Measurements from ENCODE around the gene SPRYD7.
"Not testable (repeated sequence)": the region's sequence is repeated elsewhere in the genome, so short reads cannot be mapped to it uniquely, and the experiment has no call there.

Gene SPRYD7, protein sequence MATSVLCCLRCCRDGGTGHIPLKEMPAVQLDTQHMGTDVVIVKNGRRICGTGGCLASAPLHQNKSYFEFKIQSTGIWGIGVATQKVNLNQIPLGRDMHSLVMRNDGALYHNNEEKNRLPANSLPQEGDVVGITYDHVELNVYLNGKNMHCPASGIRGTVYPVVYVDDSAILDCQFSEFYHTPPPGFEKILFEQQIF

DNA sequence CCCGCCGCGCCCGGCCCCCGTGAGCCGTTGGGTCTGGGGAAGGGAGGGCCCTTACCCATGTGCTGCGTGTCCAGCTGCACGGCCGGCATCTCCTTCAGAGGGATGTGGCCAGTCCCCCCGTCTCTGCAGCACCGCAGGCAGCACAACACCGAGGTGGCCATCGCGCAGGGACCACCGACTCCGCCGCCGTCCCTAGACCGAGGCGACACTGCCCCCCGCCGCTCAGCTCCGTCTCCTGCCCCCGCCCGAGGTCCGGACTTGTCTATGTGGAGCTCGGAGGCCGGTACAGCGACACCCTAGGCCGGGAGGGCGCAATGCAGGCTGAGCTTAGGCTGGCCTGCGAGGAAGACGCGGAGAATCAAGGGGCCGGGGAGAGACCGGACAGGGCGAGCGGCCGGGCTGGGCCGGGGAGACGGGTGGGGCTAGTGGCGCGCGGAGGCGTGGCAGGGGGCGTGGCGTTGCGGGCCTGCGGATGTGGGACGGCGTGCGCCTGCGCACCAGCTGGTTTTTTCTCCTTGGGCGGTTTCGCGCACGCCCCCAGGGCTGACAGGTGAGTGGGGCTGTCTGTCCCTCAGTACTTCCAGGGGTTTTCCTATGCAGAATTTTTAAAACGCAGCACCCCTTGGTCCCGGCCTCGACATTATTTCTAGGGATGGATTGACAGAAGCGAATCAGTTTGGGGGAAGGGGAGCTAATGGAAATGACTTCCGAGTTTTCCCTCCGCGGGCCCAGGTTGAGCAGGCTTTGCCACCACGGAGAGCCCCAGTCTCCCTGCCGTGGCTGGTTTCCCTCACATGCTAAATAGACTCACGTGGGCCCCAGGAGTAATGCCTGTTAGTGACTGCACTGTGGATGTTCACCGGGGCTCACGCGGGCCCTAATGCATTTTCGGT is at the start of gene SPRYD7:
Gene SPRYD7, minus strand, starts transcription at position 266 of the 893 bp plus-strand sequence. Its CDS starts 105 bp downstream, at position 161.
- peak; percentile 97 for DNase-seq (ENCODE audit: low read depth)

DNA sequence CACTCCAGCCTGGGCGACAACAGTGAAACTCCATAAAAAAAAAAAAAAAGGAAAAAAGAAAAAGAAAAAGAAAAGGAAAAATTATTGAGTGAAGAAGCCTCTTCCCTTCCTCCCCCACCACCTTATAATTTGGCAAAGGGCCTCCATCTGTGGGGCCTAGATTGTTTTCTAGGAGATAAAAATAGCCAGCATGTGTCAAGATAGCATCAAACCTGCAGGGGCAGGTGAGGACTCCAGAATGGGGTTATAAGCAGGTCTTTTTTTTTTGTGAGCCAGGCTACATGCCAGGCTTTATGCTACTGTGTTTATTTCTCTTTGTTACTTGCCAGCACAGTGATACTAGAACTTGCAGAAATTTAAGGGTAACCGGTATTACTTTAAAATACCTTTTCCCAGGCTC is 49.0 kb upstream of the SPRYD7 start:
- DNase-seq (ENCODE audit: low read depth), result no peak

DNA sequence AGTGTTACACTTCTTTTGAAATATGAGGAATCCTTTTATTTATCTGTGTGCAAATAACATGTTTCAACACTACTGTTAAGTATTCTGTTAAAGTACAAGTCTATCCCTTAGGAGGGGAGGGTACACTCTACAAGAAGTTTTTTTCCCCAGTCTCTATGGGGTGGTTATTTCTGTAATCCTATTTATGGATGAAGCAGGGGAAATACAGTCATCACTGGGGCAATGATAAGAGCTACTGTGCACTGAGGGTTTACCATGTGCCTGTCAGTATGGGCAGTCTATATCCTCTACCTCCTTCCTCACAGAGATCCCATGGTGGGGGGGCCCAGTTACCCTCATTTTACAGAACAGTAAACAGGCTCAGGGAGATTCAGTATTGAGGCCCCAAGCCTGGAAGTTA is 44.1 kb upstream of the SPRYD7 start:
- no peak for DNase-seq (ENCODE audit: low read depth)

DNA sequence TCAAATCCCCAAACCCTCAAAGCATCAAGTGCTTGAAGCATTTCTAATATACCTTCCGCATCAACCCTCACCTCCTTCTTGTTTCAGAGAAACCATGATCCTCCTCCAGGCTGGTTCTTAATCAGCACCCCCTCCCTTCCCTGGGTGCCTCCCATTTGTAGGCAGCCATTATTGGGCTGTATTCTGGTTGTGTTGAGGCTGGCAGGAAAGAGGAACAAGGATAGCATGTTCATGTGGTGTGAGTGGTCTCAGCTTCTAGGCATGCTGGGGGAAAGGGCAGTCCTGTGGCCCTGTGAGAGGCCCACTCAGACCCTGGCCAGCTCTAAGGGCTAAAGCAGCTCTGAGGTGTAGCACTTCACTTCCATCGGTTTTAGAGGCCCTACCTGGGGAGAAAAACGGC is 41.9 kb upstream of the SPRYD7 start:
- no peak for DNase-seq (ENCODE audit: low read depth)

DNA sequence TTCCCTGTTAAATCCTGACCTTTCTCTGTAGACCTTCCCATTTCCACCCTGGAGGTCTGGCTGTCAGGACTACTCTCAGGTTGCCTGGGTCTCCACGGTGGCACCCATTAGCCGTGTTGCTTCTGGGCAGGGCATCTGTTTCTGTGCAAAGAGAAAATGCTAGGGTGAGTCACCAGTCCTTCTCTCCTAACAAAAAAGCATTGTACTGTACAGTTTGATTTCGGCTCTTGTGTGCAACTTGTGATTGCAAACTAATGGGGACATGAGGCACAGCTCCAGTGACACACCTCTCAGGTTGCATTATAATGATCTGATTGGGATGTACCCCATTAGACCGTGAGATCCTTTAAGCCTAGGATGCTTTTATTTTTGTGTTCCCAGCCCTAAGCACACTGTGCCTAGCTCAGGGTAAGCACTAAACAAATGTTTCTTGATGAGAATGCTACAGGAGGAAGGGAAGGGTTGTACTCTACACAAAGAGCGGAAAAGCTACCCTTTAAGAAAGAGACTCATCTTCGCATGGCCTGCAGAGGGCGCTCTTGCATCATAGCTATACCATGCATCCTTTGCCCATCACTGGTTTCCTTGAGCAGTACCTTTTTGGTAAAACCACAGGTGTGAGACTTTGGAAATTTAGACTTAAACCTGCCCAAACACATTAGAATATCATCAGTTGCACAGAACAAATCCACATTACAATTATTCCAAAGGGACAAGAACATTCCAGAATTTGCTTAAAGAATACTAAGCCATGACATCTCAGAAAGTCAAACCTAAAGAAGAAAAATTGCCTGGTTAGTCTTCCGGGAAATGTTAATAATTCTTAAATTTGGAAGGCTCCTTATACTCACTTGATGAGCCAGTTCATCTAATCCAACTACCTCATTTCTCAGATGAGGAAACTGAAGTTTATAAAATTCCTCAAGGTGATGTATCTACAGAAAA is 40.4 kb upstream of the SPRYD7 start:
- peak; percentile 68 for DNase-seq (ENCODE audit: low read depth)

DNA sequence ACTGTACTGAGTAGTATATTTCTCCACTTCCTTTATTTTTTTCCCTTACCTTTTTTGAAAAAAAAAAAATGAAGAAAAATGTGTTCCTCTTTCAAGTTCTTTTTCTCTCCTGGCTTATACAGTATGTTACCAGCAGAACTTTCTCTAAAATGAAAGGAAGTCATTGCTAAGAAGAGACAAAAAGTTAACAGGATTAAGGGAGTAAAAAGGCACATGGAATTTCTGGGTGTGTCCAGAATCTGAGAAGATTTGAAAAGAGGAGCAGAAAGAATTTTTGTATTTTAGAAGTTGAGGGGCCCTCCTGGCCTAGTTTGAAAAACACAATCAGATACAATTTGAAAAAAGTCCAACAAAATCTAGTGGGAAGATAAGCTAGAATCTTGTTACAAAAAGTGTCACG is 39.7 kb upstream of the SPRYD7 start:
- no peak for DNase-seq (ENCODE audit: low read depth)

DNA sequence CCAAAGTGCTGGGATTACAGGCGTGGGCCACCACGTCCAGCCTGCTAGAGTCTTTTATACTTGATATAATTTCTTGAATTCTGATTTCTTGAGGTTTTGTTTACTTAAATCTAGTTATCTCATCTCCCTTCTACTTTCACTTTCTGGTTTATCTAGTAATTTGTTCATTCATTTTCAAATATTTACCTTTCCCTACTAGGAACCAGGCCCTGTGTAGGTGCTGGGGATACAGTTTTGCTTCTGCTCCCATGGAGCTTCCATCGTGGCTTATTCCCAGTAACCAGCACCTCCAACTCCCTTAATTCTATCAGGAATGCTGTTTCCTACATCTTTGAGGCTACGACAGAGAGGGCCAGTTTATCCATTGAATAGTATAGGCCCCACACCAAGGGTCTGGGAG is 36.6 kb upstream of the SPRYD7 start:
- DNase-seq (ENCODE audit: low read depth), result no peak

DNA sequence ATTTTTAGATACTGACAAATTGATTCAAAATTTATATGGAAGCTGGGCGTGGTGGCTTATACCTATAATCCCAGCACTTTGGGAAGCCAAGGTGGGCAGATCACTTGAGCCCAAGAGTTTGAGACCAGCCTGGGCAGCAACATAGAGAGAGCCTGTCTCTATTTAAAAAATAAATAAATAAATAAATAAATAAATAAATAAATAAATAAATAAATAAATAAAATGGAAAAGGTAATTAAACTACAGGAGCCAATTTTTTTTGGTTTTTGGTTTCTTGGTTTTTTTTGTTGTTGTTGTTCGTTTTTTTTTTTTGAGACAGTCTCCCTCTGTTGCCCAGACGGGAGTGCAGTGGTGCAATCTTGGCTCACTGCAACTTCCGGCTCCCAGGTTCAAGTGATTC is 31.3 kb upstream of the SPRYD7 start:
- DNase-seq (ENCODE audit: low read depth), result no peak

DNA sequence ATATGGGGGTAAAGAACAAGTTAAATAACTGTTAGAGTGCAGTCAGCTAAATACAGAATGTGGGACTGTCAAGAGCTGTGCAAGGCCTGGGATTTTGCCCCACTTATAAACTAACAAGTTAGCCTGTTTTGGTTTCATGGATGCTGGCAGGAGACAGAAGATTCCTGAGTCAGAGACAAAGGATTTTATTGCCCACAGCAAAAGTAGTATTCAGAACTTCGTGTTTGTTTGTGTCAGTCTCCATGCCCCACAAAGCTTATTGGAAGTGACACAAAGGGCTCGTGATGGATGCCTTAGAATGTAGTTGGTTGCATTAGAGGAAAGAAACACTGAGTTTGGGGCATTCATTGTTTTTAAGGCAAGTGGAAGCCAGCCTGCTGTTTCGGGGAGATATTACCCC is 22.2 kb upstream of the SPRYD7 start:
- peak; percentile 80 for DNase-seq (ENCODE audit: low read depth)

DNA sequence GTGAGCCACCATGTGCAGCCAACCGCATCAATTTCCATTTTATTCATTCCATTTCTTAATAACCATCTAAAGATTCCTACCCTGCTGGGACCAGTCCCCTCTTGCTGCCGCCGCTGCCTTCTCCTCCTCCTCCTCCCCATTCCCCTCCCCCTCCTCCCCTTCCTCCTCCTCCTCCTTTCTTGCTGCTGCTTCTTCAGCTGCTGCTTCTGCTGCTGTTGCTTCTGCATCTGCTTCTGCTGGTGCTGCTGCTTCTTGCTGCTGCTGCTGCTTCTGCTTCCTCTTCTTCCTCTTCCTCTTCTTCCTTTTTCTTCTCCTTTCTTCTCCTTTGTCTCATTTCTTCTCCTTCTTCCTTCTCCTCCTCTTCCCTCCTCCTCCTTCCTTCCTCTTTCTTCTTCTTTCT is 20.0 kb upstream of the SPRYD7 start:
- DNase-seq (ENCODE audit: low read depth), result no peak

DNA sequence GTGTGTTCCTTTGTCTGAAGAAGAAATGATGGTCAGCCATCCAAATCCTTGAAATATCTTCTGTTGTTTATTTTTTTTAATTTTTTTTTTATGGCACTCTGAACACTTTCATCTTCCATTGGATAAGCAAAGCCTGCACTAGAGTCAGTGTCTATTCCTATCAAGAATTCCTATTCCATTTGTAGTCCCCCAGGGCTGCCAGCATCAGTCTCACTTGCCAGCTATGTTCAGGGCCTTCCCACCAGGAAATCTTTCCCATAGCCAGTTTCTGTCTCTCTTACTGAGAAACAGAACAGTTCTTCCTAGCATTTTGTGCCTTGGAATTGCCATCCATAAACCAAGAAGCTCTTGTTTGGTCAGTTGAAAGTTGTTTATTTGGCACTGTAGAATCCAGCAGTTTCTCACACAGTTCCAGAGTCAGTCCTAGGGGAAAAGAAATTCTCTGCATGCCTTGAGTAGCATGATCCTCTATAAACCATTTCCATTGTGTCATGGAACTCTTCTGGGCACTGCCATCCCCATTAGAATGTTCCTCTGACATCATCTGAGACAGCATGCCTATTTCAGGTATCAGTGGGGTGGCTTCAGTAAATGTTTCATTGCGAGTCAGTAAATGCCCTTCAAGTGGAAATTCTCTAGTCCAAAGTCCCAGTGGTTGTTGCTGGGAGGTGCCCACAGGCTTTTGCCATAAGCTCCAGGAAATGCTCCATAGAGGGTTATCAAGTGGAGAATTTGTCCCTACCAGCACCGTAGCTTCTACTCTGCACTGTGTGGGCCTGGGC is 18.7 kb upstream of the SPRYD7 start:
- no peak for DNase-seq (ENCODE audit: low read depth)

DNA sequence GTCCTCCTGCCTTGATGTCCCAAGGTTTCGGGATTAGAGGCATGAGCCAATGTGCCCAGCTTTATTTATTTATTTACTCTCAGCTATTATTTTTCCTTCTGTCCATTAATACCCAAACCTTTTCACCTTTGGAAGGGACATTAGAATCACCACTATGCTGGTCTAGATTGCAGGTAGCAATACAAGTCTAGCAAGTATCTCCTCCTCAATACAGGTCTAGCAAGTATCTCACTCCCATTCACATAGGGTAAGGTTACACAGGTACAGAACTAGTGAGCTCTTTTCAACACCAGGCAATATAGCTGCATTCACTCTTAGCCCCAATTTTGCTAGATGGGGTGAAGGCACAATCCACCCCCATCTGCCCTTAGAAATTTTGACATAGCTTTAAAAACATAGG is 17.4 kb upstream of the SPRYD7 start:
- no peak for DNase-seq (ENCODE audit: low read depth)

DNA sequence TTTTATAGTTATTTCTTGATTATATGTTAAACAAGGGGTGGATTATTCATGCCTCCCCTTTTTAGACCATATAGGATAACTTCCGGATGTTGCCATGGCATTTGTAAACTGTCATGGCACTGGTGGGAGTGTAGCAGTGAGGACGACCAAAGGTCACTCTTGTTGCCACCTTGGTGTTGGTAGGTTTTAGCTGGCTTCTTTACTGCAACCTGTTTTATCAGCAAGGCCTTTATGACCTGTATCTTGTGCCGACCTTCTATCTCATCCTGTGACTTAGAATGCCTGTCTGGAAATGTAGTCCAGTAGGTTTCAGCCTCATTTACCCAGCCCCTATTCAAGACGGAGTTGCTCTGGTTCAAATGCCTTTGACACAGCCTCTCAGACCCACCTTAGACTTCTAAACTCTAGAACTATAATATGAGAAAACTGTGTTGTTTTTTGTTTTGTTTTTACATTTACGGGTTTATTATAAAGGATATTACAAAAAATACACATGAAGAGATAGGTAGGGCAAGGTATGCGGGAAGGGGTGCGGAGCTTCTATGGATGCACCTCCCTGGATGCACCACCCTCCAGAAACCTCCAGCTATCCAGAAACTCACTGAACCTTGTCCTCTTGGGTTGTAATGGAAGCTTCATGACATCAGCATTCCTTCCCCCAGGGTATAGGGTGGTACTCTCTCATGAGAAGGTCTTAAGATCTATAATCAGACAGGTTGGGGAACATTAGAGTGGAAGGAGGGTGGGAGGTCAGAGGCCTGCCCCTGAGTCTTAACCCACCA is 15.8 kb upstream of the SPRYD7 start:
- DNase-seq (ENCODE audit: low read depth), result no peak

DNA sequence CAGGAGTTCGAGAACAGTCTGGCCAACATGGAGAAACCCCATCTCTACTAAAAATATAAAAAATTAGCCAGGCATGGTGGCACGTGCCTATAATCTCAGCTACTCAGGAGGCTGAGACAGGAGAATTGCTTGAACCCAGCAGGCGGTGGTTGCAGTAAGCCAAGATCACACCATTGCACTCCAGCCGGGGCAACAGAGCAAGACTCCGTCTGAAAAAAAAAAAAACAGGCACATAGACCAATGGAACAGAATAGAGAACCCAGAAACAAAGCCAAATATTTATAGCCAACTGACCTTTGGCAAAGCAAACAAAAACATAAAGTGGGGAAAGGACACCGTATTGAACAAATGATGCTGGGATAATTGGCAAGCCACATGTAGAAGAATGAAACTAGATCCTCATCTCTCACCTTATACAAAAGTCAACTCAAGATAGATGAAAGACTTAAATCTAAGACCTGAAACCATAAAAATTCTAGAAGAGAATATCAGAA is 12.7 kb upstream of the SPRYD7 start:
- not testable (repeated sequence) for DNase-seq (ENCODE audit: low read depth)

DNA sequence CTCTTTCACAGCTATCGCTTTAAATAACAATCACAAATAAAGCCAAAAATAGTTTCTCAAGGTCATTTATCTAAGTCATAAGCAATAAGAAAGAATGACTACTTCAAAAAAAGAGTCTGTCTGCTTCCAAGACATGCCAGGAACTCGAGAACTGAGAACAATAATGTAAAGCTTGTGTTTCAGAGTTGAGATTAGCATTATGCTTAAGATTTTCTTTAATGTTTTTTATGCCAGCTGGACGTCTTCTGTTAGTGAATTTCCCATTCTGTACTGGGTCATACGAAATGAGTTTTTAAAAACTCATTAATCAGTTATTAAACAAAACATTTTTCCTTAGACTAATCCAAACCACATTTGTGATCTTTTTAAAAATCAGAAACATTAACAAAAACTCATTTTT is 3.2 kb upstream of the SPRYD7 start:
- DNase-seq (ENCODE audit: low read depth), result no peak

DNA sequence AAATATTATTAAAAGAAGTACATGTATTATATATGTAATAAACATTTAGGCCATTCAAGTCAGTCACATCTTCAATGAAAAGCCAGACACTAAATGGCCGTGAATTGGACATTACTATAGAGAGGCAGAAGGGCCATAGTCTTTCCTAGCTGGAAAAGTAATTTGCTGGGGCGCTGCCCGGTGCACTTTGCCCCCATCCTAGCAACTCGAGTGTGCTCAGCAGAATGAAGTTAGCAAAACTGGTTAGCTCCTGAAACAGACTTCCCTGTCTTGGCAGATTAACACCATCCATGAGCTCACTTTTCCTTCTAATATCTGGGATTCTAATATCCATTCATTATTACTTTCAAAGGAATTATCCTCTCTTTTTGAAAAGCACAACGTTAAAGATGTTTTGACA is 2.8 kb upstream of the SPRYD7 start:
- no peak for DNase-seq (ENCODE audit: low read depth)

DNA sequence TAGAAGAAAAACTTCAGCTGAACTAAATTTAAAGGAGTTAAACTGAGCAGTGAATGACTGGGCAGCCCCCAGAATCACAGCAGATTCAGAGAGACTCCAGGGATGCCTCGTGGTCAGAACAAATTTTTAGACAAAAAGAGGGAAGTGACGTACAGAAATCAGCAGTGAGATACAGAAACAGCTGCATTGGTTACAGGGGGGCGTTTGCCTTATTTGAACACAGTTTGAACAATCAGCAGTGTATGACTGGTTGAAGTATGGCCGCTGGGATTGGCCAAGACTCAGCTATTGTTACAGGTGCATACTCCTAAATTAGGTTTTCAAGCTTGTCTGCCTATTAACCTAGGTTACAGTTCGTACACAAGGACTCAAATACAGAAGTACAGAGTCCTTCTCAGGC is 2.2 kb upstream of the SPRYD7 start:
- no peak for DNase-seq (ENCODE audit: low read depth)

DNA sequence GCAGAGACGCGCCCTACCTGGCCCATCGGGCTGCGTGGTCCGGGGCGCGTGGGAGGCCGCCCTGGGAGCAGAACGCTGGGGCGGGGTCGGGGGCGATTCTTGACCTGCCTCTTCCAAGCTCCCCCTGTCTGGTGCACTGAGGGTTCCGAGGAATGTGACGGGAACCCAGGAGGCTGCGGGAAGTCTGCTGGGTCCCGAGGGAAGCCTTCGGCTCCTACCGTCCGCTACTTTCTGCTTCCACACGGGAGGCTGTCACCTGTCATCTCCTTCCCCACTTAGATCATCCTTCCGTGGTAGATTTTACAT is 781 bp upstream of the SPRYD7 start:
- DNase-seq (ENCODE audit: low read depth), result peak; percentile 7

DNA sequence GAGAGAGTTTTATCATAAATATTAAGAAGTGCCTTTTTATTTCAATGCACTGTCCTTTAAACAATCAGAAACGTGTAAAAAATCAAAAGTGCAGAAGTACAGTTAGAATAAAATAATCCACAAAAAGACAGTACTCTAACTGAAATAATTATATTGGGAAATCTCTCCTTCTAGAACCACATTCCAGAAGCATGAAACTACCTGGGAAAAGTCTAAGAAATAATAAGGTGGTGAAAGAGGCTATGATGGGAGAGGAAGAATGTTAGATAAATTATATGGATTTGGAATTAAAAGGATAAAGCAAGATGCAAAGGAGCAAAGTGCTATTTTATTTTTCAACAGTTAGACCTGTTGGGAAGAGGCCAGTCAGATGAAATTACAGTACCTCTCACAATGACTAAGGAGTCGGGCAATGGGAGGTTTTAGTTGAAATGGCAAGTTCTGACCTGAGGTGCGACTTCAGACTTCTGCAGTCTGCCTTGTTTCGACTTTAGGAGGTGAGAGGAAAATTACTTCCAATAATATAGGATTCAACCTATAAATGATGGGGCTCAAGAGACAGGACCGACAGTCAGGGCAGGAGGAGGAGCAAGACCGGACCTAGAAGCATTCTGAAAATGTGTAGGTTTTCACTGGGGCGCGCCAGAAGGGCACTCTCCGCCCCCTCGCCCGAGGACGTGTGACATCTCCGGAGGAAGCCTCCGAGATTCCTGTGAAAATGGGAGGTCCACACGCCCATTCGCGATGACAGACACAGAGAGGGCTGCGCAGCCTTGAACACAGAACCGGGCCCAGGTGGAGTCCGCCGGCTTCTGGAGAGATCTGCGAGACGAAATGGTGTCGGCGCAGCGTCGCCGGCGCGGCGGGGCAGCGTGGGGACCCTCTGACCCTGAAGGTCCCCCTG is 717 bp downstream of the SPRYD7 start:
- DNase-seq (ENCODE audit: low read depth), result peak; percentile 60

DNA sequence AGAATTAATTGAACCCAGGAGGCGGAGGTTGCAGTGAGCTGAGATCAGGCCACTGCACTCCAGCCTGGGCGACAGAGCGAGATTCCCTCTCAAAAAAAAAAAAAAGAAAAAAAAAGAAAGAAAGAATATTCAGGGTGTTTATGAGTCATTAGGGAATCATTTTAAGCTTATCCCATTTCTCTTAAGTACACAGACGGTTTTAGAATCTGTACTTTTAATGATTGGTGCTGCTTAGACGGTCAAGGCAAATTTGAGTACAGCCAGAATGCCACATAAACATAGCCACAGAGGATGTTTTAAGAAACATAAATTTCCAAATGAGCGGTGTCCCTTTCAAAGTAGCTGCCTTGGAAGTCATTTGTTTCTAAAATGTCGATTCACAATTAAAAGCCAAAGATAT is 2.6 kb downstream of the SPRYD7 start:
- peak; percentile 45 for DNase-seq (ENCODE audit: low read depth)
